IMR-90 (cell line): ENCODE measurements around the gene WDR90. TPM values are rescaled to one million over a fixed set of nuclear protein-coding genes. Genes with fewer than 3 reads are reported as not detected.

Experiments used
- ATAC-seq: fragments of 200-7000 bp; cut with Tn5 transposase; 2 replicates; pipeline ENCODE4 v1.9.1; 2020; ENCODE audit warnings: low read depth, mild to moderate bottlenecking, moderate library complexity
- BruUV-seq: library from RNA; stranded (reverse); fragments of 400-500 nt; replicated peaks from 2 replicates; lab custom pipeline; 2021; lab: Mats Ljungman, UMichigan
- CTCF ChIA-PET: fragments of 300-600 bp; formaldehyde crosslinking; extraction: SDS; loops from one replicate; lab custom pipeline; 2021; ENCODE audit warnings: antibody characterized with exemption; lab: Yijun Ruan, JAX
- POLR2A ChIA-PET: fragments of 300-600 bp; sonication (Branson Sonifier 250); formaldehyde crosslinking; loops from one replicate; lab custom pipeline; 2022; ENCODE audit warnings: antibody characterized with exemption; ENCODE audit not compliant: unreplicated experiment; lab: Charles Lee
- DNase-seq: peaks from one replicate; pipeline ENCODE4 v3.0.0; 2013
- H2AFZ ChIP-seq: replicated peaks from 2 replicates; pipeline ENCODE3; 2013; ENCODE audit warnings: low read length, mild to moderate bottlenecking; ENCODE audit not compliant: poor library complexity
- H2AK5ac ChIP-seq: 2 replicates; pipeline ENCODE4 v1.6.1; 2013; ENCODE audit warnings: low read depth, low read length, inconsistent platforms
- H2AK9ac ChIP-seq: replicated peaks from 2 replicates; pipeline ENCODE3; 2013; ENCODE audit warnings: mild to moderate bottlenecking, low read depth, low read length, moderate library complexity; ENCODE audit not compliant: poor library complexity
- H2BK120ac ChIP-seq: 2 replicates; pipeline ENCODE4 v1.6.1; 2013; ENCODE audit warnings: low read depth, low read length, inconsistent platforms
- H2BK15ac ChIP-seq: 3 replicates; pipeline ENCODE4 v1.6.1; 2013; ENCODE audit warnings: low read depth, low read length, inconsistent platforms
- H2BK20ac ChIP-seq: 2 replicates; pipeline ENCODE4 v1.6.1; 2013; ENCODE audit warnings: low read depth, mild to moderate bottlenecking, inconsistent platforms, low read length, moderate library complexity
- H2BK5ac ChIP-seq: 2 replicates; pipeline ENCODE4 v1.6.1; 2013; ENCODE audit warnings: mild to moderate bottlenecking, low read depth, low read length, inconsistent platforms; ENCODE audit not compliant: poor library complexity, severe bottlenecking
- H3K14ac ChIP-seq: replicated peaks from 2 replicates; pipeline ENCODE4 v1.6.1; 2013; ENCODE audit warnings: low read depth, low read length, inconsistent platforms
- H3K18ac ChIP-seq: 2 replicates; pipeline ENCODE4 v1.6.1; 2013; ENCODE audit warnings: low read depth, low read length, control low read depth
- H3K23ac ChIP-seq: 2 replicates; pipeline ENCODE4 v1.6.1; 2013; ENCODE audit warnings: low read depth, low read length, inconsistent platforms
- H3K27ac ChIP-seq: 2 replicates; pipeline ENCODE4 v1.5.1; 2013; ENCODE audit warnings: mild to moderate bottlenecking, control low read depth, low read length; ENCODE audit not compliant: insufficient read depth
- H3K27me3 ChIP-seq: 2 replicates; pipeline ENCODE4 v1.6.1; 2013; ENCODE audit warnings: low read length; ENCODE audit not compliant: control insufficient read depth, insufficient read depth
- H3K36me3 ChIP-seq: 2 replicates; pipeline ENCODE4 v1.6.1; 2013; ENCODE audit warnings: low read length, mixed read lengths; ENCODE audit not compliant: control insufficient read depth, insufficient read depth
- H3K4ac ChIP-seq: 2 replicates; pipeline ENCODE4 v1.6.1; 2013; ENCODE audit warnings: low read depth, low read length, inconsistent platforms
- H3K4me1 ChIP-seq: 2 replicates; pipeline ENCODE4 v1.6.1; 2013; ENCODE audit warnings: low read length, mixed read lengths; ENCODE audit not compliant: control insufficient read depth, insufficient read depth
- H3K4me2 ChIP-seq: 2 replicates; pipeline ENCODE4 v1.6.1; 2013; ENCODE audit warnings: low read depth, mild to moderate bottlenecking, control low read depth, low read length, moderate library complexity
- H3K4me3 ChIP-seq: 2 replicates; pipeline ENCODE4 v1.5.1; 2013; ENCODE audit warnings: low read depth, mild to moderate bottlenecking, control low read depth, low read length, moderate library complexity; ENCODE audit not compliant: insufficient read depth
- H3K56ac ChIP-seq: 2 replicates; pipeline ENCODE4 v1.6.1; 2013; ENCODE audit warnings: low read length, inconsistent platforms; ENCODE audit not compliant: insufficient read depth; ENCODE audit errors: extremely low read depth
- H3K79me1 ChIP-seq, 2 experiments: 2 replicates each; pipeline ENCODE4 v1.6.1; 2013; ENCODE audit warnings: low read length in 2 of 2, inconsistent platforms in 1 of 2, low read depth in 1 of 2
- H3K9ac ChIP-seq: 2 replicates; pipeline ENCODE4 v1.6.1; 2013; ENCODE audit warnings: low read depth, low read length, control low read depth
- H3K9me1 ChIP-seq: 2 replicates; pipeline ENCODE4 v1.6.1; 2013; ENCODE audit warnings: low read length, inconsistent platforms; ENCODE audit not compliant: insufficient read depth
- H3K9me3 ChIP-seq: 2 replicates; pipeline ENCODE4 v1.6.1; 2013; ENCODE audit warnings: low read length; ENCODE audit not compliant: control insufficient read depth, insufficient read depth
- H4K20me1 ChIP-seq: 2 replicates; pipeline ENCODE4 v1.6.1; 2013; ENCODE audit warnings: low read length, inconsistent platforms; ENCODE audit not compliant: insufficient read depth
- H4K5ac ChIP-seq: 2 replicates; pipeline ENCODE4 v1.6.1; 2013; ENCODE audit warnings: mild to moderate bottlenecking, low read depth, low read length, control low read depth
- H4K8ac ChIP-seq, 2 experiments: 2 replicates each; pipeline ENCODE4 v1.6.1; 2013; ENCODE audit warnings: low read depth in 2 of 2, low read length in 2 of 2, control low read depth in 1 of 2, inconsistent platforms in 1 of 2
- H4K91ac ChIP-seq: 2 replicates; pipeline ENCODE4 v1.6.1; 2013; ENCODE audit warnings: low read depth, low read length, inconsistent platforms; ENCODE audit not compliant: insufficient read depth
- FOS ChIP-seq: fragments of 150-350 bp; IDR thresholded peaks from 2 replicates; pipeline ENCODE4 v1.6.1; 2016; ENCODE audit warnings: low read depth, low read length
- WGBS, 2 experiments: methylation state at CpG; one replicate each; pipeline versions ENCODE4 v1.1.5 to v1.1.7; 2013; ENCODE audit warnings: missing lambda C conversion rate in 2 of 2; ENCODE audit not compliant: insufficient read length in 1 of 2; ENCODE audit errors: extremely low coverage in 2 of 2; 5-methylcytosine and 5-hydroxymethylcytosine counted together
- dilution Hi-C: fragments of 300-500 bp; cut with HindIII; formaldehyde crosslinking; loops from one replicate; pipeline ENCODE4 v1.14.3; 2018; ENCODE audit warnings: low sequenced_read_pairs; ENCODE audit not compliant: unreplicated experiment
- in situ Hi-C: fragments of 300-500 bp; cut with MboI; formaldehyde crosslinking; loops from 3 replicates; pipeline ENCODE4 v1.14.3; 2019; ENCODE audit warnings: low sequenced_read_pairs, inconsistent platforms, mixed read lengths
- intact Hi-C: fragments of 100-400 bp; cut with micrococcal nuclease; formaldehyde crosslinking; loops from 2 replicates; pipeline ENCODE4 v1.10.0; 2022
- polyA plus RNA-seq, 3 experiments: library from polyadenylated mRNA; depleted of rRNA; stranded (reverse); fragments of >200 nt; gene quantifications; 2 replicates each; pipeline ENCODE4 v1.2.3, GENCODE V29; 2012; ENCODE audit warnings: low replicate concordance in 1 of 3
- total RNA-seq: library from RNA; depleted of rRNA; stranded (reverse); fragments of >200 nt; gene quantifications from 2 replicates; pipeline ENCODE4 v1.2.3, GENCODE V29; 2012

The WDR90 gene
- total and polyA plus RNA-seq, 2 of the 4 experiments (the other 2 are of a cell fraction) = 1.4 to 18.7 TPM

DNA sequence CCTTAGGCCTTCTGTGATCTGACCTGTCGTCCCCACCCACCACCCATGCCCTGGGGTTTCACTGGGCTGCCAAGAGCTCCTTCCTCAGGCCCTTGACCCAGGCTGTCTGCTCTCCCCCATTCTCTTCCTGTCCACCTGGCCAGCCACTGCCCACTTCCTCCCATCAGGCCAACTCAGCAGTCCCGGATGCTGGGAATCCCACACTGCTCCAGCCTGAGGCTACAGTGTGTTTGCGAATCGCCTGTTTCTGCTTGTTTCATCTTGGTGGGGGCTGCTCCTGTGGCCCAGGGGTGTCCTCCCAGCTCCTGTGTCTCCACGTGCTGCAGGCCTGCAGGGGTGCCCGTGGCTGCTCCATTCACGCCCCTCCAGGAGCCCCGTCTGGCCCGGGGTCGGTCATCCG lies 64.9 kb downstream of the WDR90 start:
- no peak overlapping the region for H2BK15ac ChIP-seq
- peaks cover 14% of the 10 kb centered on the region; the same call in 1 of the 2 replicates for H3K4me1 ChIP-seq
- ATAC-seq (no peak), DNase-seq (no peak)
- H2AK9ac ChIP-seq = peak overlapping the region; percentile 85
- H4K91ac ChIP-seq = no peak overlapping the region
- H3K9me1 ChIP-seq = no peaks in the 10 kb centered on the region
- no peak overlapping the region for H3K9ac ChIP-seq
- in situ Hi-C loops = loop anchor here (5.0 to 25.0 kb wide), 2 partner anchors 73 to 348 kb away; partner anchors contain the start of genes CHTF18, RPUSD1 and SSTR5
- H3K18ac ChIP-seq = no peak overlapping the region
- TF ChIP-seq FOS = no peak
- peak overlapping the region; percentile 10 for H2AFZ ChIP-seq
- H3K27ac ChIP-seq = no peak overlapping the region
- 0 out of 2 replicates have a peak overlapping the region, but pooled peaks have one; percentile 10 for H2BK20ac ChIP-seq
- no peak overlapping the region for H3K4me3 ChIP-seq
- BruUV-seq = no TSS peak
- no peak overlapping the region for H4K8ac ChIP-seq
- H3K56ac ChIP-seq = no peak overlapping the region
- ChIA-PET CTCF (no interaction called here), POLR2A (no interaction called here)
- H3K14ac ChIP-seq = no peak overlapping the region
- peaks cover 11% of the 10 kb centered on the region for H4K20me1 ChIP-seq
- no peak overlapping the region for H3K4me2 ChIP-seq
- H2AK5ac ChIP-seq = peak overlapping the region; percentile 42; the same call in 1 of the 2 replicates
- H4K5ac ChIP-seq = no peak overlapping the region
- dilution Hi-C loops = no loop called here
- WGBS, 2 experiments = 84% methylated on average over 11 of the region's 11 CpGs; no CpG with 5 or more reads in 1 of the 2 experiments
- H2BK120ac ChIP-seq = no peak overlapping the region
- H3K27me3 ChIP-seq = no peaks in the 10 kb centered on the region
- no peaks in the 10 kb centered on the region for H3K9me3 ChIP-seq
- intact Hi-C loops = loop anchor here (5.0 kb wide), 1 partner anchor 268 kb away; the partner anchor contains the start of gene SOX8
- H3K4ac ChIP-seq = no peak overlapping the region
- no peak overlapping the region for H3K23ac ChIP-seq
- H3K36me3 ChIP-seq = no peaks in the 10 kb centered on the region
- H3K79me1 ChIP-seq = peaks cover 5 to 16% of the 10 kb centered on the region in 2 experiments
- no peak overlapping the region for H2BK5ac ChIP-seq
